Parathyroid adenoma (tissue), 2 donors: ENCODE data around the gene ACBD3.

Source experiments
- H2AFZ ChIP-seq: fragments of 300-600 bp; sonication (generic); one replicate; pipeline ENCODE4 v1.7.0; 2017; ENCODE audit warnings: antibody characterized with exemption, mild to moderate bottlenecking
- H3K27ac ChIP-seq: fragments of 300-600 bp; sonication (generic); one replicate; pipeline ENCODE4 v1.7.0; 2017
- H3K27me3 ChIP-seq: fragments of 300-600 bp; sonication (generic); one replicate; pipeline ENCODE4 v1.7.0; 2017; ENCODE audit warnings: low read length; ENCODE audit not compliant: control insufficient read depth, insufficient read depth
- H3K36me3 ChIP-seq: fragments of 300-600 bp; sonication (generic); one replicate; pipeline ENCODE4 v1.7.0; 2017; ENCODE audit warnings: low read length; ENCODE audit not compliant: control insufficient read depth, insufficient read depth
- H3K4me1 ChIP-seq: fragments of 300-600 bp; sonication (generic); one replicate; pipeline ENCODE4 v1.7.0; 2017; ENCODE audit warnings: control low read depth
- H3K4me2 ChIP-seq: fragments of 300-600 bp; sonication (generic); one replicate; pipeline ENCODE4 v1.7.0; 2017; ENCODE audit warnings: low read length
- H3K4me3 ChIP-seq: fragments of 300-600 bp; sonication (generic); one replicate; pipeline ENCODE4 v1.7.0; 2017; ENCODE audit warnings: low read depth, low read length
- H3K79me2 ChIP-seq: fragments of 300-600 bp; sonication (generic); one replicate; pipeline ENCODE4 v1.7.0; 2017; ENCODE audit warnings: control low read depth
- H3K9ac ChIP-seq: fragments of 300-600 bp; sonication (generic); one replicate; pipeline ENCODE4 v1.7.0; 2017; ENCODE audit warnings: mild to moderate bottlenecking
- H3K9me3 ChIP-seq: fragments of 300-600 bp; sonication (generic); one replicate; pipeline ENCODE4 v1.7.0; 2017; ENCODE audit warnings: low read length; ENCODE audit not compliant: control insufficient read depth
- TF ChIP-seq, protein P1 (sequence below): fragments of 300-600 bp; sonication (generic); IDR thresholded peaks from one replicate; pipeline ENCODE4 v1.7.0; 2017; ENCODE audit warnings: antibody characterized with exemption, mild to moderate bottlenecking
- donor health status: primary hyperparathyroidism.

ACBD3 gene

DNA sequence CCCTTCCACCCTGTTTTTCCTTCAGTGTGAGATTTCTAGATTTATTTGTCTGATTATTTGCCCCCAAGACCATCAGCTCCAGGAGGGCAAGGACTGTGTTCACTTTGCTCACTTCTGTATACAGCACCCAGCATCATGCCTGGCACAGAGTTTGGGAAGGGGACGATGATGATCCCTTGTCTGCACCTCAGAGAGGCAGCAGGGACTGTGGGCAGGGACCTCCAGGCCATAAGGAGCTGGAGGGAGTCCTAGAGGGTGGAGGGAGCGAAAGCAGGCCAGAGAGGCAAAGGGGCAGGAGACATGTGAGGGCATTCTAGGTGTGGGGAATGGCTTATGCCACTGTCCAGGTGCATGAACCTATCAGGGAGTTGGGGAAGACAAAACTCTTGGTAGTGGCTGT lies 91.3 kb downstream of the ACBD3 start:
- Histone ChIP-seq H3K4me2 (no peak overlapping the region), H3K36me3 (no peaks in the 10 kb centered on the region), H3K9ac (no peak overlapping the region), H3K9me3 (no peaks in the 10 kb centered on the region), H3K27me3 (no peaks in the 10 kb centered on the region), H3K27ac (no peak overlapping the region), H2AFZ (no peak overlapping the region), H3K4me3 (no peak overlapping the region), H3K4me1 (no peaks in the 10 kb centered on the region), H3K79me2 (no peaks in the 10 kb centered on the region)
- TF ChIP-seq, protein P1, sequence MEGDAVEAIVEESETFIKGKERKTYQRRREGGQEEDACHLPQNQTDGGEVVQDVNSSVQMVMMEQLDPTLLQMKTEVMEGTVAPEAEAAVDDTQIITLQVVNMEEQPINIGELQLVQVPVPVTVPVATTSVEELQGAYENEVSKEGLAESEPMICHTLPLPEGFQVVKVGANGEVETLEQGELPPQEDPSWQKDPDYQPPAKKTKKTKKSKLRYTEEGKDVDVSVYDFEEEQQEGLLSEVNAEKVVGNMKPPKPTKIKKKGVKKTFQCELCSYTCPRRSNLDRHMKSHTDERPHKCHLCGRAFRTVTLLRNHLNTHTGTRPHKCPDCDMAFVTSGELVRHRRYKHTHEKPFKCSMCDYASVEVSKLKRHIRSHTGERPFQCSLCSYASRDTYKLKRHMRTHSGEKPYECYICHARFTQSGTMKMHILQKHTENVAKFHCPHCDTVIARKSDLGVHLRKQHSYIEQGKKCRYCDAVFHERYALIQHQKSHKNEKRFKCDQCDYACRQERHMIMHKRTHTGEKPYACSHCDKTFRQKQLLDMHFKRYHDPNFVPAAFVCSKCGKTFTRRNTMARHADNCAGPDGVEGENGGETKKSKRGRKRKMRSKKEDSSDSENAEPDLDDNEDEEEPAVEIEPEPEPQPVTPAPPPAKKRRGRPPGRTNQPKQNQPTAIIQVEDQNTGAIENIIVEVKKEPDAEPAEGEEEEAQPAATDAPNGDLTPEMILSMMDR: no peak
